Nephron progenitor cell (in vitro differentiated cells): ENCODE results near the gene FRRS1L.

Source experiments
- DNase-seq: peaks from one replicate; pipeline ENCODE4 v3.0.0; 2021
- H3K27ac Mint-ChIP-seq: 2 replicates; pipeline ENCODE4 v1.8.0; 2021; ENCODE audit warnings: mild to moderate bottlenecking, moderate library complexity, mixed read lengths
- H3K27me3 Mint-ChIP-seq: 2 replicates; pipeline ENCODE4 v1.8.0; 2021; ENCODE audit warnings: mild to moderate bottlenecking, low read depth, mixed read lengths; ENCODE audit not compliant: poor library complexity
- H3K36me3 Mint-ChIP-seq: 2 replicates; pipeline ENCODE4 v1.8.0; 2021; ENCODE audit warnings: low read depth, mixed read lengths
- H3K4me1 Mint-ChIP-seq: 2 replicates; pipeline ENCODE4 v1.8.0; 2021; ENCODE audit warnings: mixed read lengths
- H3K4me3 Mint-ChIP-seq: 2 replicates; pipeline ENCODE4 v1.8.0; 2021; ENCODE audit warnings: mild to moderate bottlenecking, moderate library complexity, mixed read lengths
- H3K9me3 Mint-ChIP-seq: 2 replicates; pipeline ENCODE4 v1.8.0; 2021; ENCODE audit warnings: mild to moderate bottlenecking, moderate library complexity, mixed read lengths
- CTCF ChIP-seq: fragments of 200-600 bp; sonication (generic); IDR thresholded peaks from 2 replicates; pipeline ENCODE4 v1.5.0; 2021; ENCODE audit warnings: antibody characterized with exemption

FRRS1L gene

GRCh38 chr9:109162677-109163076 lies 4.4 kb downstream of the FRRS1L start:
- Mint-ChIP-seq H3K4me1 (peaks cover 6% of the 10 kb centered on the region), H3K27me3 (peaks cover 56% of the 10 kb centered on the region), H3K9me3 (peaks cover 14% of the 10 kb centered on the region), H3K27ac (no peak overlapping the region), H3K36me3 (peaks cover 12% of the 10 kb centered on the region), H3K4me3 (no peak overlapping the region)
- no peak for TF ChIP-seq CTCF
- no peak for DNase-seq

DNA sequence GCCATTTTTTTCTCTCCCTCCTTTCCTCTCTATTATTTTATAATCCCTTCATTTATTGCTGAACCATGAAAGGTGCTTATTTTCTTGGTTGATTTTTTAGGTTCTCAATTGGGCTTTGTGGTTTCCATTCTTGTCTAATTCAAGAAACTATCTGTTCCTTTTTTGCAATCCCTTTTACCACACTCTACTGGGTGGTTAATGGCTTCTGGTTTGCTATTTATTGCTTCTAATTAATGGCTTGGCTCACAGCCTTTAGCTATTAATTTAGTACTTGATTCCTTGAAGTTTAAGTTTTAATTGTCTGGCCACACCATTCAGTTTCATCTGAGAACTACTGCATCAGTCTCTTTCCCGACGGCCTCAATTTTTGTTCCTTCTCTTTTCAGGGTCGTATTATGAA lies 5.6 kb downstream of the FRRS1L start:
- H3K4me3 Mint-ChIP-seq: no peak overlapping the region
- DNase-seq: no peak
- TF ChIP-seq CTCF: no peak
- H3K4me1 Mint-ChIP-seq: peaks cover 6% of the 10 kb centered on the region
- H3K9me3 Mint-ChIP-seq: peaks cover 14% of the 10 kb centered on the region
- H3K27ac Mint-ChIP-seq: no peak overlapping the region
- H3K27me3 Mint-ChIP-seq: peaks cover 49% of the 10 kb centered on the region
- H3K36me3 Mint-ChIP-seq: peaks cover 12% of the 10 kb centered on the region

- Mint-ChIP-seq H3K27ac (no peak overlapping the region), H3K36me3 (no peaks in the 10 kb centered on the region), H3K4me3 (no peak overlapping the region), H3K9me3 (peaks cover under 1% of the 10 kb centered on the region), H3K27me3 (peaks cover 41% of the 10 kb centered on the region), H3K4me1 (no peaks in the 10 kb centered on the region)
- no peak for DNase-seq
- TF ChIP-seq CTCF: no peak
These were observed 7.5 kb downstream of the FRRS1L start for GRCh38 chr9:109159583-109159982.

DNA sequence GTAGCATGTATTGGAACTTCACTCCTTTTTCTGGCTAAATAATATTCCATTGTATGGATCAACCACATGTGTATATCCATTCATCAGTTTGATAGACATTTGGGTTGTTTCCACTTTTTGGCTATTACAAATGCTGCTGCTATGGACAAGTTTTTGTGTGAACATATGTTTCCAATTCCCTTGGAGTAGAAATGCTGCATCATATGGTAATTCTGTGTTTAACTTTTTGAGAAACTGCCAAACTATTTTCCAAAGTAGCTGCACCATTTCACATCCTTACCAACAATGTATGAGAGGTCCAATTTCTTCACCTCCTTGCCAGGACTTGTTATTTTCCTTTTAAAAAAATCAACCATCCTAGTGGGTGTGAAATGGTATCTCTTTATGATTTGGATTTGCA lies 8.4 kb downstream of the FRRS1L start:
- TF ChIP-seq CTCF: no peak
- Mint-ChIP-seq H3K27me3 (peaks cover 35% of the 10 kb centered on the region), H3K4me1 (no peaks in the 10 kb centered on the region), H3K36me3 (no peaks in the 10 kb centered on the region), H3K9me3 (peaks cover 10% of the 10 kb centered on the region), H3K4me3 (no peak overlapping the region), H3K27ac (no peak overlapping the region)
- no peak for DNase-seq

DNA sequence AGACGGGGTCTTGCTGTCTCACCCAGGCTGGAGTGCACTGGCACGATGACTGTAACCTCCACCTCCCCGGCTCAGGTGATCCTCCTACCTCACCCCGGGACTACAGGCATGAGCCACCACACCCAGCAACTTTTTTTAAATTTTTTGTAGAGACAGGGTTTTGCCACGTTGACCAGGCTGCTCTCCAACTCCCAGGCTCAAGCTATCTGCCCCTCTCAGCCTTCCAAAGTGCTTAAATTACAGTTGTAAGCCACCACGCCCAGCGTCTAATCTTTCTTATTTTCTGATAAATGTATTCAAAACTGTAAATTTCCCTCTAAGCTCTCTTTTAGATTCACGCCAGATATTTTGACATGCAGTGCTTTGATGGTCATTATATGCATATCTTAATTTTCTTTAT lies 10.3 kb downstream of the FRRS1L start:
- Mint-ChIP-seq H3K27me3 (peaks cover 27% of the 10 kb centered on the region), H3K9me3 (peaks cover 26% of the 10 kb centered on the region), H3K4me3 (no peak overlapping the region), H3K27ac (no peak overlapping the region), H3K36me3 (no peaks in the 10 kb centered on the region), H3K4me1 (no peaks in the 10 kb centered on the region)
- no peak for DNase-seq
- TF ChIP-seq CTCF: no peak

DNA sequence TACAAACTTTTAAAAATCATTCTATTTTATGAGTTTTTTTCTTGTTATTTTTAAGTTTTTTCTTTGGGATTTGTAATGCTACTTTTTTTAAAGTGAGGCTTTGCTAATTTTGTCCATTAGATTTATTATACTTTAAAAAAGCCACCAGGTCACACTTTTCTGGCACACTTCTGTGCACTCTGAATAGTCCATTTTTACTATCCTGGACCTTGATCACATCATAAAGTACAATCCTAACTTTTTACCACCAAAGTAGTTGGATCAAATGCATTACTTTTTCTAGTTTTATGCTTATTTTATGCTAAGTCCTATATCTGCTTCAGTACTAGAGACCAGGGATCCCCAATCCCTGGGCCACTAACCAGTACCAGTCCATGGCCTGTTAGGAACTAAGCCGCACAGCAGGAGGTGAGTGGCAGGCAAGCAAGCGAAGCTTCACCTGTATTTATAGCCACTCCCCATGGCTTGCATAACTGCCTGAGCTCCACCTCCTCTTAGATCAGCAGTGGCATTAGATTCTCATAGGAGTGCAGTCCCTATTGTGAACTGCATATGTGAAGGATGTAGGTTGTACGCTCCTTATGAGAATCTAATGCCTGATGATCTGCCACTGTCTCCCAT lies 16.0 kb downstream of the FRRS1L start:
- Mint-ChIP-seq H3K36me3 (no peaks in the 10 kb centered on the region), H3K4me1 (no peaks in the 10 kb centered on the region)

More for the DNA sequence above, 16.0 kb downstream of the FRRS1L start:
- H3K9me3 Mint-ChIP-seq: peaks cover 28% of the 10 kb centered on the region
- H3K27ac Mint-ChIP-seq: no peak overlapping the region
- H3K27me3 Mint-ChIP-seq: peaks cover 7% of the 10 kb centered on the region
- no peak overlapping the region for H3K4me3 Mint-ChIP-seq
- no peak for DNase-seq
- no peak for TF ChIP-seq CTCF
